Natural killer cell treated with Interleukin-12 subunit alpha and Interleukin-12 subunit beta and Interleukin-15 and Interleukin-18, amount 100 ng/mL, for 72 hours (primary cell): ENCODE results near the gene TCEANC2. TPM values are rescaled to one million over a fixed set of nuclear protein-coding genes. Genes with fewer than 3 reads are reported as not detected.
"Not testable (repeated sequence)": the region's sequence is repeated elsewhere in the genome, so short reads cannot be mapped to it uniquely, and the experiment has no call there.

Experiments used
- ATAC-seq, 2 donors: fragments of 150-1000 bp; cut with Tn5 transposase in 1 of 2; sonication (Bioruptor Pico), chemical (Tn5 transposase) in 1 of 2; 2 replicates each; pipeline ENCODE4 v1.10.0; 2021
- DNase-seq: peaks from one replicate; pipeline ENCODE4 v3.0.0; 2022; ENCODE audit warnings: low spot score
- H3K27ac Mint-ChIP-seq, 2 donors: 1 replicate in 1 of 2; 2 replicates in 1 of 2; pipeline ENCODE4 v1.8.0; 2022; ENCODE audit warnings: mixed read lengths in 2 of 2, mild to moderate bottlenecking in 1 of 2, moderate library complexity in 1 of 2
- H3K27me3 Mint-ChIP-seq, 2 donors: 1 replicate in 1 of 2; 2 replicates in 1 of 2; pipeline ENCODE4 v1.8.0; 2022; ENCODE audit warnings: mixed read lengths in 2 of 2
- H3K36me3 Mint-ChIP-seq: one replicate; pipeline ENCODE4 v1.8.0; 2022; ENCODE audit warnings: mixed read lengths
- H3K4me1 Mint-ChIP-seq, 2 donors: 1 replicate in 1 of 2; 2 replicates in 1 of 2; pipeline ENCODE4 v1.8.0; 2022; ENCODE audit warnings: low read depth in 2 of 2, mixed read lengths in 2 of 2, mild to moderate bottlenecking in 1 of 2
- H3K4me3 Mint-ChIP-seq: one replicate; pipeline ENCODE4 v1.8.0; 2022; ENCODE audit warnings: mixed read lengths
- H3K9me3 Mint-ChIP-seq: 2 replicates; pipeline ENCODE4 v1.8.0; 2022; ENCODE audit warnings: mixed read lengths
- total RNA-seq, 2 donors: library from RNA; stranded (reverse); gene quantifications; one replicate each; pipeline ENCODE4 v1.2.3, GENCODE V29; 2022

Gene TCEANC2
- 1 to 10 TPM; 9.3 to 9.5 TPM for total RNA-seq

- ATAC-seq (peak; percentile 97), DNase-seq (peak; percentile 100)
- Mint-ChIP-seq H3K4me3 (no peak within 1 kb of the TSS), H3K4me1 (peaks cover 23 to 24% of the 10 kb centered on the region in 2 donors), H3K27ac (no peak within 1 kb of the TSS), H3K27me3 (no peaks in the 10 kb centered on the region), H3K36me3 (peaks cover 10% of the 10 kb centered on the region), H3K9me3 (no peaks in the 10 kb centered on the region)
Measured at GRCh38 chr1:54052934-54053744, at the start of gene TCEANC2, which contains the start of gene TMEM59. Gene TCEANC2 (plus strand): TSS chr1:54053608. CDS start chr1:54054423, 815 bp downstream. Gene TMEM59 (minus strand): TSS chr1:54053204. CDS start chr1:54053188, 16 bp downstream.

- not testable (repeated sequence) for H3K4me1 Mint-ChIP-seq, H3K4me3 Mint-ChIP-seq, H3K27ac Mint-ChIP-seq, DNase-seq, H3K9me3 Mint-ChIP-seq, ATAC-seq, H3K36me3 Mint-ChIP-seq
- H3K27me3 Mint-ChIP-seq: peaks cover 4 to 16% of the 10 kb centered on the region in 2 donors
Measured at GRCh38 chr1:54003750-54004480, 49.5 kb upstream of the TCEANC2 start.

GRCh38 chr1:54004481-54005049 is 48.8 kb upstream of the TCEANC2 start:
- Mint-ChIP-seq H3K4me1 (no peaks in the 10 kb centered on the region), H3K4me3 (no peak overlapping the region), H3K27me3 (peaks cover 4 to 16% of the 10 kb centered on the region in 2 donors), H3K9me3 (no peaks in the 10 kb centered on the region), H3K27ac (no peak overlapping the region), H3K36me3 (no peaks in the 10 kb centered on the region)
- no peak for DNase-seq
- ATAC-seq: no peak

DNA sequence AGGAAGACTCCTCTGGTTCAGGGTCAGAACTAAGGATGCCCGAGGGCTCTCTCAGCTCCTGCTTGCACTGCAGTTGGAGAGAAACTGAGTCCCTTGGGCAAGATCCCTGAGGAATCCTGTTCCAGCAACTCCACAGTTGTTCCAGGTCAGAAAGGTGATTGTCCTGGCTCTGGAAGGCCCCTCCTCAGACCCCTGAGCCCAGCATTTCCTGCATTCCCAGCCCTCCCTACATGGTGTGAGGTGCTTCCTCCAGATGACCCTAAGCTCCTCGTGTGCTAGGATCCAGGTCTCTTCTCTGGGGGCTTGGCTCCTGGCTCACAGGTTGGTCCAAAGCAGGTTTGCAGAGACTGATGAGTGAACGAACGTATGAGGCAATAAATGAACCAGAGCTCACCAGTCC is 46.9 kb upstream of the TCEANC2 start:
- DNase-seq (no peak), ATAC-seq (no peak)
- no peak overlapping the region for H3K27ac Mint-ChIP-seq
- H3K4me3 Mint-ChIP-seq: no peak overlapping the region
- no peaks in the 10 kb centered on the region for H3K9me3 Mint-ChIP-seq
- peaks cover 4 to 20% of the 10 kb centered on the region in 2 donors for H3K27me3 Mint-ChIP-seq
- H3K36me3 Mint-ChIP-seq: no peaks in the 10 kb centered on the region
- no peaks in the 10 kb centered on the region for H3K4me1 Mint-ChIP-seq

- no peaks in the 10 kb centered on the region for H3K9me3 Mint-ChIP-seq
- H3K36me3 Mint-ChIP-seq: no peaks in the 10 kb centered on the region
- DNase-seq (no peak), ATAC-seq (no peak)
- peaks cover 4 to 20% of the 10 kb centered on the region in 2 donors for H3K27me3 Mint-ChIP-seq
- no peak overlapping the region for H3K4me3 Mint-ChIP-seq
- H3K4me1 Mint-ChIP-seq: no peaks in the 10 kb centered on the region
- no peak overlapping the region for H3K27ac Mint-ChIP-seq
Measured at GRCh38 chr1:54007613-54008012, 45.8 kb upstream of the TCEANC2 start.

- Mint-ChIP-seq H3K36me3 (no peaks in the 10 kb centered on the region), H3K27me3 (peaks cover 4 to 23% of the 10 kb centered on the region in 2 donors), H3K4me1 (no peaks in the 10 kb centered on the region), H3K27ac (no peak overlapping the region), H3K4me3 (no peak overlapping the region), H3K9me3 (no peaks in the 10 kb centered on the region)
- no peak for ATAC-seq
- DNase-seq: no peak
Measured at GRCh38 chr1:54008876-54009275, 44.5 kb upstream of the TCEANC2 start.

DNA sequence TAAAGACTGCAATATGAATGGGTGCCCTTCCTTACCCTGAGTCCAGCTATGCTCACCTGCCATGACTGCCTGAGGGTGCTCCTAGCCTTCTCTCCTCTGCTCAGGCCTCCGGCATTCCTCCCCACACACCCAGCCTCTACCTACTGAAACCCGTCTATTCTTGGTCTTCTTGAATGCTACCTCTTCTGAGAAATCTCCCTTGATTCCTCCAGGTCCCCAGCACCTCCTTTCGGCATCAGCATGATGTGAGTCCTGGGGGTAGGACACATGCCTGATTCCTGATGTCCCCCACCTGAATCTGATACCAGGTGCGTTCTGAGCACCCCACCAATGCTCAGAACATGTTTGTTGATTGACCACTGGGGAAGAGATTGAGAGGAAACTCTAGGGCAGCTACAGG is 44.0 kb upstream of the TCEANC2 start:
- no peak for ATAC-seq
- Mint-ChIP-seq H3K27ac (no peak overlapping the region), H3K4me3 (no peak overlapping the region), H3K27me3 (peaks cover 4 to 23% of the 10 kb centered on the region in 2 donors), H3K4me1 (no peaks in the 10 kb centered on the region), H3K9me3 (no peaks in the 10 kb centered on the region), H3K36me3 (no peaks in the 10 kb centered on the region)
- no peak for DNase-seq

GRCh38 chr1:54010415-54011117 is 42.8 kb upstream of the TCEANC2 start:
- Mint-ChIP-seq H3K36me3 (no peaks in the 10 kb centered on the region), H3K4me1 (no peaks in the 10 kb centered on the region), H3K27ac (no peak overlapping the region), H3K9me3 (no peaks in the 10 kb centered on the region), H3K4me3 (no peak overlapping the region), H3K27me3 (peaks cover 4 to 21% of the 10 kb centered on the region in 2 donors)
- DNase-seq: no peak
- no peak for ATAC-seq

GRCh38 chr1:54011316-54012007 is 41.9 kb upstream of the TCEANC2 start:
- H3K27ac Mint-ChIP-seq: no peak overlapping the region
- H3K27me3 Mint-ChIP-seq: peaks cover under 1 to 17% of the 10 kb centered on the region in 2 donors
- no peak for ATAC-seq
- no peaks in the 10 kb centered on the region for H3K4me1 Mint-ChIP-seq
- no peak overlapping the region for H3K4me3 Mint-ChIP-seq
- H3K36me3 Mint-ChIP-seq: no peaks in the 10 kb centered on the region
- no peaks in the 10 kb centered on the region for H3K9me3 Mint-ChIP-seq
- DNase-seq: no peak

- no peak for ATAC-seq
Measured at GRCh38 chr1:54012008-54012325, 41.4 kb upstream of the TCEANC2 start.

DNA sequence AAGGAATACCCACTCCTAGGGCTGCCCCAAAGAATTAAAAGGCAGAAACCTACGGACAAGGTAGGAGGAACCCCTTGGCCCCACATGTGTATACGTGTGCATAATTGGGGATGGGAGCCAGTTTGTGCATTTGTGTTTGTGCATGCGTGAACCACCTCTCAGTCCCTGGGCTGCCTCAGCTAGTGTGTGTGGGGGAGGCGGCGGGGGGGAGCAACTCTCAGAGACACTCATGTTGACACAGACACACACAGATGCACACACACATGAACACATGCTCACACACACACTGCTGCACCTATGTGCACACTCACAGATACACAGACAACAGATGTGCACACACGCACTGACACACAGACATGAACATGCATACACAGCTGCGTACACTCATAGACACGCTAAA is 40.5 kb upstream of the TCEANC2 start:
- Mint-ChIP-seq H3K27ac (no peak overlapping the region), H3K4me3 (no peak overlapping the region), H3K36me3 (no peaks in the 10 kb centered on the region), H3K4me1 (no peaks in the 10 kb centered on the region), H3K27me3 (peaks cover 0 to 20% of the 10 kb centered on the region in 2 donors), H3K9me3 (no peaks in the 10 kb centered on the region)
- no peak for DNase-seq
- ATAC-seq: no peak

More at GRCh38 chr1:54012008-54012325, 41.4 kb upstream of the TCEANC2 start:
- no peak for DNase-seq
- no peak overlapping the region for H3K4me3 Mint-ChIP-seq
- no peaks in the 10 kb centered on the region for H3K9me3 Mint-ChIP-seq
- peaks cover 0 to 19% of the 10 kb centered on the region in 2 donors for H3K27me3 Mint-ChIP-seq
- H3K27ac Mint-ChIP-seq: no peak overlapping the region
- no peaks in the 10 kb centered on the region for H3K4me1 Mint-ChIP-seq
- H3K36me3 Mint-ChIP-seq: no peaks in the 10 kb centered on the region

GRCh38 chr1:54013393-54014008 is 39.9 kb upstream of the TCEANC2 start:
- no peak for DNase-seq

More at GRCh38 chr1:54013393-54014008, 39.9 kb upstream of the TCEANC2 start:
- peak overlapping the region in 1 of 2 donors; percentile 50 for H3K27ac Mint-ChIP-seq
- no peaks in the 10 kb centered on the region for H3K9me3 Mint-ChIP-seq
- no peak for ATAC-seq
- H3K4me1 Mint-ChIP-seq: no peaks in the 10 kb centered on the region
- H3K27me3 Mint-ChIP-seq: peaks cover 0 to 18% of the 10 kb centered on the region in 2 donors
- no peaks in the 10 kb centered on the region for H3K36me3 Mint-ChIP-seq
- H3K4me3 Mint-ChIP-seq: no peak overlapping the region
